Neural progenitor cell (in vitro differentiated cells): ENCODE results near the gene RBM12. TPM values are rescaled to one million over a fixed set of nuclear protein-coding genes. Genes with fewer than 3 reads are reported as not detected.

Experiments used
- DNase-seq: peaks from one replicate; pipeline ENCODE4 v3.0.0-alpha.2; 2016; ENCODE audit warnings: low spot score
- H2AFZ ChIP-seq: fragments of 200-600 bp; sonication (generic); replicated peaks from 2 replicates; pipeline ENCODE4 v1.6.1; 2016; ENCODE audit warnings: antibody characterized with exemption
- H3F3A ChIP-seq: fragments of 200-600 bp; sonication (generic); 2 replicates; pipeline ENCODE4 v1.6.1; 2016; ENCODE audit warnings: antibody characterized with exemption, low read depth
- H3K27ac ChIP-seq: fragments of 200-600 bp; sonication (generic); 2 replicates; pipeline ENCODE4 v1.5.1; 2016; ENCODE audit warnings: mild to moderate bottlenecking
- H3K27me3 ChIP-seq: fragments of 200-600 bp; sonication (generic); 2 replicates; pipeline ENCODE4 v1.6.1; 2016; ENCODE audit warnings: mild to moderate bottlenecking, moderate library complexity
- H3K36me3 ChIP-seq: fragments of 200-600 bp; sonication (generic); 2 replicates; pipeline ENCODE4 v1.5.1; 2016
- H3K4me1 ChIP-seq: fragments of 200-600 bp; sonication (generic); 2 replicates; pipeline ENCODE4 v1.6.1; 2016; ENCODE audit warnings: mixed run types
- H3K4me2 ChIP-seq: fragments of 200-600 bp; sonication (generic); 2 replicates; pipeline ENCODE4 v1.6.1; 2016
- H3K4me3 ChIP-seq: fragments of 200-600 bp; sonication (generic); 2 replicates; pipeline ENCODE4 v1.5.1; 2016
- H3K79me2 ChIP-seq: fragments of 200-600 bp; sonication (generic); 2 replicates; pipeline ENCODE4 v1.6.1; 2016; ENCODE audit warnings: low read depth
- H3K9ac ChIP-seq: fragments of 200-600 bp; sonication (generic); 2 replicates; pipeline ENCODE4 v1.6.1; 2016
- H3K9me3 ChIP-seq: fragments of 200-600 bp; sonication (generic); 2 replicates; pipeline ENCODE4 v1.5.1; 2016; ENCODE audit warnings: low read depth
- H4K20me1 ChIP-seq: fragments of 200-600 bp; sonication (generic); 2 replicates; pipeline ENCODE4 v1.6.1; 2016; ENCODE audit warnings: low read depth
- H3K27ac Mint-ChIP-seq: 3 replicates; pipeline ENCODE4 v1.8.0; 2021; ENCODE audit warnings: mixed read lengths
- H3K27me3 Mint-ChIP-seq: 2 replicates; pipeline ENCODE4 v1.8.0; 2022; ENCODE audit warnings: low read depth, mild to moderate bottlenecking, inconsistent platforms, moderate library complexity, mixed read lengths; ENCODE audit not compliant: insufficient read depth
- H3K36me3 Mint-ChIP-seq: 3 replicates; pipeline ENCODE4 v1.8.0; 2021; ENCODE audit warnings: mixed read lengths
- H3K4me1 Mint-ChIP-seq: 3 replicates; pipeline ENCODE4 v1.8.0; 2021; ENCODE audit warnings: mixed read lengths
- H3K4me3 Mint-ChIP-seq: 3 replicates; pipeline ENCODE4 v1.8.0; 2021; ENCODE audit warnings: mild to moderate bottlenecking, moderate library complexity, mixed read lengths
- H3K9me3 Mint-ChIP-seq: 3 replicates; pipeline ENCODE4 v1.8.0; 2020; ENCODE audit warnings: mixed read lengths
- EZH2 ChIP-seq: fragments of 200-600 bp; sonication (generic); IDR thresholded peaks from 2 replicates; pipeline ENCODE4 v1.6.1; 2017; ENCODE audit warnings: antibody characterized with exemption, mild to moderate bottlenecking, moderate library complexity
- EZH2phosphoT487 ChIP-seq: fragments of 200-600 bp; sonication (generic); IDR thresholded peaks from 2 replicates; pipeline ENCODE4 v1.6.1; 2017; ENCODE audit warnings: antibody characterized with exemption
- total RNA-seq: library from RNA; depleted of rRNA; stranded (reverse); fragments of >200 nt; gene quantifications from 2 replicates; pipeline ENCODE4 v1.2.3, GENCODE V29; 2015; ENCODE audit warnings: low replicate concordance
- TF ChIP-seq, protein P1 (sequence below): fragments of 200-600 bp; sonication (generic); IDR thresholded peaks from 2 replicates; pipeline ENCODE4 v1.5.1; 2017; ENCODE audit warnings: antibody characterized with exemption, mild to moderate bottlenecking

Gene RBM12
- total RNA-seq, 1 donor from 2014 or later: 112 TPM

DNA sequence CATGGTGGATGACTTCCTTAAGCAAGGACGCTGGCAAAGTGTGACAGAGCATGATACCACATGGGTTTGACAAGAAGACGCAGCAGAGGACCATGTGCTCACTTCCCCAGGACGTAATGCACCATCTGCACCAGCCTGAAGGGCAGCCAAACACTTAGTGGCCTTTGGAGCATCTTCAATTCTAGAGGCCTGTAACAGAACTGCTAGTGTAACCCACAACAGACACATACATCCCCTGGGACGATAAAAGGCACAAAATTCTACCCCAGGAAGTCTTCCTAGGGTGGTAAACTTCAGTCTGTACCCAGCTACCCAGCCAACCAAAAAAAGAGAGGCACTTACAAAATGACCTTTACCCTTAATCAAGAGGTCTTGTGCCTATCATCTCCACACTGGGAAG lies 9.2 kb upstream of the RBM12 start:
- Mint-ChIP-seq H3K27ac (no peak overlapping the region), H3K27me3 (no peaks in the 10 kb centered on the region)

DNA sequence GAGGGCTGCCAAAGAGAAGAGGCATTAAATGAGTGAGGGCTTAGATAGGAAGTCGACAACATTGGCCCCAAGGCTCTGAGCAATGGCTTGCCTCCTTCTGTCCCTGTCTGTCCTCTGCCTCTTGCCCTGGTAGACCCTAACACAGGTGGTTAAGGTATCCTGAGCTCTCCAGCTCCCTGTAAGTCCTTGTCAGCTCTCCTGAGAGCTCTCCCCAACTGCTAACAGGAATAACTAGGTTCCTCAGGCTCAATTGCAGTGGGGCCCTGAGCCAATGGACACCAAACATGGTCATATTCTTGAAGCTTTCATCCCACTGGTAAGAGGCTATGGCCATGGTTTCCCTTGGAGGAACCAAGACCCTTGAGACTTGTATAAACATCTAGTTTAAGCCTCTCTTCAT lies 5.0 kb upstream of the RBM12 start:
- Mint-ChIP-seq H3K4me1 (peaks cover 3% of the 10 kb centered on the region), H3K27me3 (peaks cover 4% of the 10 kb centered on the region), H3K9me3 (no peaks in the 10 kb centered on the region), H3K27ac (no peak overlapping the region), H3K36me3 (peaks cover 25% of the 10 kb centered on the region), H3K4me3 (no peak overlapping the region)
- H3K27ac ChIP-seq: no peak overlapping the region
- H3K27me3 ChIP-seq: no peaks in the 10 kb centered on the region
- no peaks in the 10 kb centered on the region for H3K36me3 ChIP-seq
- no peak overlapping the region for H3K4me2 ChIP-seq
- H4K20me1 ChIP-seq: no peaks in the 10 kb centered on the region
- no peak for DNase-seq
- H2AFZ ChIP-seq: no peak overlapping the region
- H3K79me2 ChIP-seq: peaks cover under 1% of the 10 kb centered on the region
- no peaks in the 10 kb centered on the region for H3K4me1 ChIP-seq
- H3K4me3 ChIP-seq: no peak overlapping the region
- TF ChIP-seq, protein P1, sequence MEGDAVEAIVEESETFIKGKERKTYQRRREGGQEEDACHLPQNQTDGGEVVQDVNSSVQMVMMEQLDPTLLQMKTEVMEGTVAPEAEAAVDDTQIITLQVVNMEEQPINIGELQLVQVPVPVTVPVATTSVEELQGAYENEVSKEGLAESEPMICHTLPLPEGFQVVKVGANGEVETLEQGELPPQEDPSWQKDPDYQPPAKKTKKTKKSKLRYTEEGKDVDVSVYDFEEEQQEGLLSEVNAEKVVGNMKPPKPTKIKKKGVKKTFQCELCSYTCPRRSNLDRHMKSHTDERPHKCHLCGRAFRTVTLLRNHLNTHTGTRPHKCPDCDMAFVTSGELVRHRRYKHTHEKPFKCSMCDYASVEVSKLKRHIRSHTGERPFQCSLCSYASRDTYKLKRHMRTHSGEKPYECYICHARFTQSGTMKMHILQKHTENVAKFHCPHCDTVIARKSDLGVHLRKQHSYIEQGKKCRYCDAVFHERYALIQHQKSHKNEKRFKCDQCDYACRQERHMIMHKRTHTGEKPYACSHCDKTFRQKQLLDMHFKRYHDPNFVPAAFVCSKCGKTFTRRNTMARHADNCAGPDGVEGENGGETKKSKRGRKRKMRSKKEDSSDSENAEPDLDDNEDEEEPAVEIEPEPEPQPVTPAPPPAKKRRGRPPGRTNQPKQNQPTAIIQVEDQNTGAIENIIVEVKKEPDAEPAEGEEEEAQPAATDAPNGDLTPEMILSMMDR: no peak
- TF ChIP-seq EZH2phosphoT487: no peak
- no peak for TF ChIP-seq EZH2
- H3F3A ChIP-seq: peaks cover 3% of the 10 kb centered on the region
- H3K9me3 ChIP-seq: no peaks in the 10 kb centered on the region
- no peak overlapping the region for H3K9ac ChIP-seq

More for the DNA sequence above, 9.2 kb upstream of the RBM12 start:
- no peak overlapping the region for H3K9ac ChIP-seq
- H3K9me3 ChIP-seq: no peaks in the 10 kb centered on the region
- Mint-ChIP-seq H3K9me3 (no peaks in the 10 kb centered on the region), H3K36me3 (peaks cover 20% of the 10 kb centered on the region), H3K4me1 (no peaks in the 10 kb centered on the region), H3K4me3 (no peak overlapping the region)
- H3K4me2 ChIP-seq: no peak overlapping the region
- no peak overlapping the region for H3K4me3 ChIP-seq
- no peaks in the 10 kb centered on the region for H4K20me1 ChIP-seq
- no peaks in the 10 kb centered on the region for H3K27me3 ChIP-seq
- TF ChIP-seq EZH2 (no peak), EZH2phosphoT487 (no peak)
- TF ChIP-seq, protein P1: no peak
- no peak overlapping the region for H2AFZ ChIP-seq
- no peaks in the 10 kb centered on the region for H3K36me3 ChIP-seq
- no peak for DNase-seq
- no peaks in the 10 kb centered on the region for H3F3A ChIP-seq
- H3K4me1 ChIP-seq: no peaks in the 10 kb centered on the region
- H3K79me2 ChIP-seq: no peaks in the 10 kb centered on the region
- no peak overlapping the region for H3K27ac ChIP-seq

DNA sequence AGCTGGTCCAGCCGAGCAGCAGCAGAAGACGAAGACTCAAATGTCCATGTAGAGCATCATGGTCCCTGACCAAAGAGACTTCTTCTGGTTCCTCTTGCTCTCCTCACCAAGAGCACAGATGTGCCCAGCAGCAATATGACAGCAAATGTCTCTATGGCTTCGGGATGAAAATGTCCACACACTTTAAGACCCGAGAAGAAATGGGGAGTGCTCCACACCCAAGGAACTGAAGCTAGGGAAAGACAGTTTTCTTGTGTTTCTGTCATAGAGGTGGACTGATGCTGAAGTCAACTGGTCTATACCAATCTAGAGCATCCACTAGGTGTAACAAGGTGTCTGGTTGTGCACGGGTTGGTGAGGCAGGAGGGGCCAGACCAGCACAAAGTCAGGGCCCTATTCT lies 4.5 kb upstream of the RBM12 start:
- H3K27ac ChIP-seq: no peak overlapping the region
- no peak for DNase-seq
- H3K27me3 ChIP-seq: no peaks in the 10 kb centered on the region
- peaks cover 1% of the 10 kb centered on the region for H4K20me1 ChIP-seq
- Mint-ChIP-seq H3K4me3 (no peak overlapping the region), H3K36me3 (peaks cover 25% of the 10 kb centered on the region), H3K27ac (no peak overlapping the region), H3K4me1 (peaks cover 3% of the 10 kb centered on the region), H3K9me3 (no peaks in the 10 kb centered on the region), H3K27me3 (peaks cover 4% of the 10 kb centered on the region)
- H3K9ac ChIP-seq: no peak overlapping the region
- H2AFZ ChIP-seq: no peak overlapping the region
- H3K4me3 ChIP-seq: no peak overlapping the region
- H3F3A ChIP-seq: peaks cover 5% of the 10 kb centered on the region
- TF ChIP-seq, protein P1: no peak
- TF ChIP-seq EZH2: no peak
- no peaks in the 10 kb centered on the region for H3K9me3 ChIP-seq
- no peak overlapping the region for H3K4me2 ChIP-seq
- H3K4me1 ChIP-seq: no peaks in the 10 kb centered on the region
- H3K79me2 ChIP-seq: peaks cover 5% of the 10 kb centered on the region
- H3K36me3 ChIP-seq: no peaks in the 10 kb centered on the region

DNA sequence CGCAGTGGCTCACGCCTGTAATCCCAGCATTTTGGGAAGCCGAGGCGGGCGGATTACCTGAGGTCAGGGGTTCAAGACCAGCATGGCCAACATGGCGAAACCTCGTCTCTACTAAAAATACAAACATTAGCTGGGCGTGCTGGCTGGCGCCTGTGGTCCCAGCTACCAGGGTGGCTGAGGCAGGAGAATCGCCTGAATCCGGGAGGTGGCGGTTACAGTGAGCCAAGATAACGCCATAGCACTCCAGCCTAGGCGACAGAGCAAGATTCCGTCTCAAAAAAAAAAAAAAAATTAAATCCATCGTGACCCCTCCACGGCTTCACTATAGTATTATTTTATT lies 1.2 kb upstream of the RBM12 start:
- Histone ChIP-seq H3K9ac (no peak overlapping the region), H4K20me1 (peaks cover 34% of the 10 kb centered on the region), H3K36me3 (no peaks in the 10 kb centered on the region), H3F3A (peaks cover 10% of the 10 kb centered on the region), H3K27ac (no peak overlapping the region), H3K4me3 (no peak overlapping the region), H3K27me3 (no peaks in the 10 kb centered on the region), H3K4me2 (no peak overlapping the region), H3K79me2 (peaks cover 38% of the 10 kb centered on the region), H2AFZ (no peak overlapping the region), H3K9me3 (no peaks in the 10 kb centered on the region), H3K4me1 (peaks cover 23% of the 10 kb centered on the region)
- Mint-ChIP-seq H3K36me3 (peaks cover 28% of the 10 kb centered on the region), H3K27me3 (peaks cover 5% of the 10 kb centered on the region), H3K9me3 (peaks cover 5% of the 10 kb centered on the region), H3K27ac (no peak overlapping the region), H3K4me3 (peak overlapping the region; percentile 55), H3K4me1 (peaks cover 25% of the 10 kb centered on the region)
- DNase-seq: no peak
- TF ChIP-seq EZH2 (no peak), EZH2phosphoT487 (no peak)
- TF ChIP-seq, protein P1: no peak
